ENCODE data around the gene XRCC3.

DNA sequence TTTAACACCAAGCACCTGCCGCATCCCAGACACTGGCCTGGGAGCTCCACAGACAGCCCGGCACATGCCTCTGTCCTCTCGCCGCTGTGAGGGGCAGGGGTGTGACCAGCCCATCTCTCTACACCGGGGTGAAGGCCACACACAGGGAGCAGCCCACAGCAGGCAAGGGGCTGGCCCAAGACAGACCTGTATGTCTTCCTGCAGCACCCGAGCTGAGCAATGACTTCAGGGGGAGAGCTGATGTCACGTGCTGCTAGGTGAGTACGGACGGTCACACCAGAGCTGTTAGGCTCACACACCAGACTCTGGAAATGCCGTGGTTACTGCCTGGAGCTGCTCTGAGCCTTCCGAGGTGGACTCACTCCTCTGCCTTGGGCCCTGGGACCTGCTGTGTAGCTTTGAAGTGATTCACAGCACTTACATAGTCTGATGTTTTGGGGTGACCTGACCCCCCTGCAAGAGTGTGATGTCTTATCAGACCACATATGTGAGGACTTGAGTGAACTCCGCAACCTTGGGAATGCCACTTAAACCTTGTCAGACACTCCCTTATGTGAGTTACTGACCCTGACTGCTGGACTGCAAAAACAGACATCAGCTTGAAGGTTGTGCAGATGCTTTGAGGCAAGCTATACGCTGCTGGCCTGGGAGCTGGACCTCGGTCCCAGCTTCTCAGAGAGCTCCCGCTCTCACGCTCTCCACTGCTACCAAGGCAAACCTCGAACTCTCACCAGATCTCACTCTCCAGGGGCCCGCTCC lies 1.8 kb downstream of the XRCC3 start:
- TF ChIP-seq, protein P1, sequence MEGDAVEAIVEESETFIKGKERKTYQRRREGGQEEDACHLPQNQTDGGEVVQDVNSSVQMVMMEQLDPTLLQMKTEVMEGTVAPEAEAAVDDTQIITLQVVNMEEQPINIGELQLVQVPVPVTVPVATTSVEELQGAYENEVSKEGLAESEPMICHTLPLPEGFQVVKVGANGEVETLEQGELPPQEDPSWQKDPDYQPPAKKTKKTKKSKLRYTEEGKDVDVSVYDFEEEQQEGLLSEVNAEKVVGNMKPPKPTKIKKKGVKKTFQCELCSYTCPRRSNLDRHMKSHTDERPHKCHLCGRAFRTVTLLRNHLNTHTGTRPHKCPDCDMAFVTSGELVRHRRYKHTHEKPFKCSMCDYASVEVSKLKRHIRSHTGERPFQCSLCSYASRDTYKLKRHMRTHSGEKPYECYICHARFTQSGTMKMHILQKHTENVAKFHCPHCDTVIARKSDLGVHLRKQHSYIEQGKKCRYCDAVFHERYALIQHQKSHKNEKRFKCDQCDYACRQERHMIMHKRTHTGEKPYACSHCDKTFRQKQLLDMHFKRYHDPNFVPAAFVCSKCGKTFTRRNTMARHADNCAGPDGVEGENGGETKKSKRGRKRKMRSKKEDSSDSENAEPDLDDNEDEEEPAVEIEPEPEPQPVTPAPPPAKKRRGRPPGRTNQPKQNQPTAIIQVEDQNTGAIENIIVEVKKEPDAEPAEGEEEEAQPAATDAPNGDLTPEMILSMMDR (IDR thresholded peaks at IDR 0.05) = no peak
- TF ChIP-seq POLR2A (IDR thresholded peaks at IDR 0.05) (no peak), POLR2AphosphoS5 (IDR thresholded peaks at IDR 0.05) (no peak)
